Measurements from ENCODE around the gene IGSF3. TPM values are rescaled to one million over a fixed set of nuclear protein-coding genes. Genes with fewer than 3 reads are reported as not detected.
"Not testable (repeated sequence)": the region's sequence is repeated elsewhere in the genome, so short reads cannot be mapped to it uniquely, and the experiment has no call there.

Gene IGSF3
- total RNA-seq, 4 donors from 2014 or later: 48.1 to 59.2 (median 55.6) TPM

- not testable (repeated sequence) for H3K4me3 ChIP-seq; DNase-seq (ENCODE audit: low spot score in 2 of 2); H3K27ac ChIP-seq; H3K36me3 ChIP-seq; H3K9me3 ChIP-seq; H3K27me3 ChIP-seq
- 24% methylated on average over 8 of the region's 8 CpGs for WGBS
- peaks cover 14% of the 10 kb centered on the region for H3K4me1 ChIP-seq
- peak; percentile 16 to 47 for TF ChIP-seq CTCF (IDR thresholded peaks at IDR 0.05)
Observed at GRCh38 chr1:116595946-116596741, 71.4 kb downstream of the IGSF3 start.

- H3K36me3 ChIP-seq; H3K27me3 ChIP-seq; DNase-seq (ENCODE audit: low spot score in 2 of 2); H3K9me3 ChIP-seq; H3K27ac ChIP-seq; H3K4me3 ChIP-seq: not testable (repeated sequence)
- peaks cover 14% of the 10 kb centered on the region for H3K4me1 ChIP-seq
- 67% methylated on average over 4 of the region's 4 CpGs for WGBS
Observed at GRCh38 chr1:116595065-116595840, 72.3 kb downstream of the IGSF3 start.

- not testable (repeated sequence) for H3K36me3 ChIP-seq; H3K27ac ChIP-seq; H3K27me3 ChIP-seq; H3K4me3 ChIP-seq; DNase-seq (ENCODE audit: low spot score in 2 of 2); H3K9me3 ChIP-seq
- peaks cover 20% of the 10 kb centered on the region for H3K4me1 ChIP-seq
- 89% methylated on average over 3 of the region's 3 CpGs for WGBS
Observed at GRCh38 chr1:116593977-116594376, 73.6 kb downstream of the IGSF3 start.

- H3K4me3 ChIP-seq; H3K36me3 ChIP-seq; H3K27me3 ChIP-seq; DNase-seq (ENCODE audit: low spot score in 2 of 2); H3K9me3 ChIP-seq; H3K27ac ChIP-seq: not testable (repeated sequence)
- H3K4me1 ChIP-seq: peaks cover 16% of the 10 kb centered on the region
- 96% methylated on average over 3 of the region's 5 CpGs for WGBS
Observed at GRCh38 chr1:116593401-116593800, 74.1 kb downstream of the IGSF3 start.

- DNase-seq (ENCODE audit: low spot score in 2 of 2); H3K27me3 ChIP-seq; H3K9me3 ChIP-seq; H3K4me1 ChIP-seq; H3K27ac ChIP-seq; H3K4me3 ChIP-seq; H3K36me3 ChIP-seq: not testable (repeated sequence)
- 92% methylated on average over 5 of the region's 7 CpGs for WGBS
Observed at GRCh38 chr1:116591951-116592605, 75.5 kb downstream of the IGSF3 start.

- H3K4me1 ChIP-seq; H3K27me3 ChIP-seq; DNase-seq (ENCODE audit: low spot score in 2 of 2); H3K9me3 ChIP-seq; H3K4me3 ChIP-seq; H3K36me3 ChIP-seq; H3K27ac ChIP-seq: not testable (repeated sequence)
- 58% methylated on average over 2 of the region's 10 CpGs for WGBS
Observed at GRCh38 chr1:116591006-116591950, 76.3 kb downstream of the IGSF3 start.

GRCh38 chr1:116590359-116591005, 77.1 kb downstream of the IGSF3 start:
- not testable (repeated sequence) for H3K4me3 ChIP-seq; H3K4me1 ChIP-seq; H3K27me3 ChIP-seq; H3K27ac ChIP-seq; H3K36me3 ChIP-seq; DNase-seq (ENCODE audit: low spot score in 2 of 2); H3K9me3 ChIP-seq
- 96% methylated on average over 1 of the region's 6 CpGs for WGBS

GRCh38 chr1:116589101-116589735, 78.3 kb downstream of the IGSF3 start:
- not testable (repeated sequence) for H3K27ac ChIP-seq; H3K4me3 ChIP-seq; H3K9me3 ChIP-seq; H3K27me3 ChIP-seq; H3K36me3 ChIP-seq; H3K4me1 ChIP-seq; DNase-seq (ENCODE audit: low spot score in 2 of 2)
- 59% methylated on average over 8 of the region's 9 CpGs for WGBS

All from suprapubic skin (tissue), 4 donors.